Measurements from ENCODE around the gene TSPAN31.

GRCh38 chr12:57753756-57754337 lies 9.0 kb downstream of the TSPAN31 start:
- peak; percentile 15 for TF ChIP-seq POLR2A (IDR thresholded peaks at IDR 0.05; ENCODE audit: low read length)
- no peak for TF ChIP-seq GATA1 (IDR thresholded peaks at IDR 0.05; ENCODE audit: low read depth, low read length)
